HG03103 (cell line): ENCODE measurements around the gene ENTPD6.

Experiments
- ATAC-seq: cut with Tn5 transposase; IDR thresholded peaks from one replicate; pipeline ENCODE4 v1.9.1; 2021; ENCODE audit warnings: low read depth; ENCODE audit not compliant: unreplicated experiment

ENTPD6 gene

GRCh38 chr20:25273541-25274358 is 78.2 kb downstream of the ENTPD6 start:
- ATAC-seq, result no peak

- ATAC-seq, result no peak
Measured at GRCh38 chr20:25274481-25274880, 79.0 kb downstream of the ENTPD6 start.

GRCh38 chr20:25274891-25275812 is 79.6 kb downstream of the ENTPD6 start:
- ATAC-seq, result no peak

GRCh38 chr20:25275813-25276532 is 80.5 kb downstream of the ENTPD6 start:
- ATAC-seq, result no peak
